OCI-LY1 (cell line): ENCODE data around the gene SLC2A1.

Source experiments
- H2AFZ ChIP-seq: fragments of 200-600 bp; sonication (generic), shearing (Covaris generic); 2 replicates; pipeline ENCODE4 v1.6.0; 2014; ENCODE audit warnings: antibody characterized with exemption, mild to moderate bottlenecking, low read length
- H3F3A ChIP-seq: fragments of 200-600 bp; sonication (generic), shearing (Covaris generic); 2 replicates; pipeline ENCODE4 v1.6.0; 2014; ENCODE audit warnings: mild to moderate bottlenecking, antibody characterized with exemption, low read length, moderate library complexity; ENCODE audit not compliant: insufficient read depth
- H3K27ac ChIP-seq: fragments of 200-600 bp; sonication (generic); 2 replicates; pipeline ENCODE4 v1.5.1; 2014; ENCODE audit warnings: low read length, mixed run types, mild to moderate bottlenecking, low read depth; ENCODE audit not compliant: poor library complexity, severe bottlenecking
- H3K27me3 ChIP-seq: fragments of 200-600 bp; sonication (generic); 2 replicates; pipeline ENCODE4 v1.6.0; 2014; ENCODE audit warnings: antibody characterized with exemption, mild to moderate bottlenecking, low read length, moderate library complexity; ENCODE audit not compliant: insufficient read depth
- H3K36me3 ChIP-seq: fragments of 200-600 bp; sonication (generic); 2 replicates; pipeline ENCODE4 v1.6.1; 2014; ENCODE audit warnings: mild to moderate bottlenecking, antibody characterized with exemption, low read length, moderate library complexity, mixed read lengths; ENCODE audit not compliant: insufficient read depth
- H3K4me1 ChIP-seq: fragments of 200-600 bp; sonication (generic); 2 replicates; pipeline ENCODE4 v1.5.1; 2014; ENCODE audit warnings: mild to moderate bottlenecking, low read length, moderate library complexity; ENCODE audit not compliant: insufficient read depth, severe bottlenecking
- H3K4me2 ChIP-seq: fragments of 200-600 bp; sonication (generic), shearing (Covaris generic); 2 replicates; pipeline ENCODE4 v1.6.1; 2014; ENCODE audit warnings: low read length
- H3K4me3 ChIP-seq: fragments of 200-600 bp; sonication (generic); 2 replicates; pipeline ENCODE4 v1.5.1; 2014; ENCODE audit warnings: low read length, low read depth, mild to moderate bottlenecking, mixed read lengths; ENCODE audit not compliant: poor library complexity, severe bottlenecking
- H3K79me2 ChIP-seq: fragments of 200-600 bp; shearing (Covaris generic); 2 replicates; pipeline ENCODE4 v1.6.1; 2016; ENCODE audit warnings: mixed run types, low read length, mixed read lengths; ENCODE audit not compliant: insufficient read depth
- H3K9ac ChIP-seq: fragments of 200-600 bp; sonication (generic), shearing (Covaris generic); 2 replicates; pipeline ENCODE4 v1.6.1; 2014; ENCODE audit warnings: mild to moderate bottlenecking, low read length, mixed read lengths
- H3K9me2 ChIP-seq: fragments of 200-600 bp; sonication (generic), shearing (Covaris generic); 2 replicates; pipeline ENCODE4 v1.6.1; 2014; ENCODE audit warnings: low read depth, mild to moderate bottlenecking, low read length, mixed read lengths
- H3K9me3 ChIP-seq: fragments of 200-600 bp; shearing (Covaris generic); 2 replicates; pipeline ENCODE4 v1.6.1; 2014; ENCODE audit warnings: low read length, mixed read lengths
- H4K20me1 ChIP-seq: fragments of 200-600 bp; sonication (generic), shearing (Covaris generic); 2 replicates; pipeline ENCODE4 v1.6.0; 2016; ENCODE audit warnings: mild to moderate bottlenecking, low read length; ENCODE audit not compliant: insufficient read depth
- EZH2 ChIP-seq: fragments of 200-600 bp; sonication (generic), shearing (Covaris generic); IDR thresholded peaks from 2 replicates; pipeline ENCODE4 v1.8.0; 2017; ENCODE audit warnings: borderline replicate concordance, mixed run types, mild to moderate bottlenecking, antibody characterized with exemption, low read length, moderate library complexity, mixed read lengths
- TF ChIP-seq, protein P1 (sequence below): fragments of 200-600 bp; sonication (generic), shearing (Covaris generic); IDR thresholded peaks from 2 replicates; pipeline ENCODE4 v1.5.1; 2017; ENCODE audit warnings: mild to moderate bottlenecking, antibody characterized with exemption, low read length, moderate library complexity, mixed read lengths

Gene SLC2A1

GRCh38 chr1:42927920-42928505 is 30.7 kb downstream of the SLC2A1 start:
- Histone ChIP-seq H3K9ac (no peak overlapping the region), H3K9me2 (no peaks in the 10 kb centered on the region), H3K4me1 (peaks cover 44% of the 10 kb centered on the region), H3K4me3 (no peak overlapping the region), H3K27me3 (no peaks in the 10 kb centered on the region), H3F3A (peaks cover 14% of the 10 kb centered on the region), H2AFZ (no peak overlapping the region), H3K9me3 (no peaks in the 10 kb centered on the region), H3K36me3 (peaks cover 65% of the 10 kb centered on the region), H3K27ac (no peak overlapping the region), H3K79me2 (no peaks in the 10 kb centered on the region), H4K20me1 (no peaks in the 10 kb centered on the region), H3K4me2 (no peak overlapping the region)
- TF ChIP-seq, protein P1, sequence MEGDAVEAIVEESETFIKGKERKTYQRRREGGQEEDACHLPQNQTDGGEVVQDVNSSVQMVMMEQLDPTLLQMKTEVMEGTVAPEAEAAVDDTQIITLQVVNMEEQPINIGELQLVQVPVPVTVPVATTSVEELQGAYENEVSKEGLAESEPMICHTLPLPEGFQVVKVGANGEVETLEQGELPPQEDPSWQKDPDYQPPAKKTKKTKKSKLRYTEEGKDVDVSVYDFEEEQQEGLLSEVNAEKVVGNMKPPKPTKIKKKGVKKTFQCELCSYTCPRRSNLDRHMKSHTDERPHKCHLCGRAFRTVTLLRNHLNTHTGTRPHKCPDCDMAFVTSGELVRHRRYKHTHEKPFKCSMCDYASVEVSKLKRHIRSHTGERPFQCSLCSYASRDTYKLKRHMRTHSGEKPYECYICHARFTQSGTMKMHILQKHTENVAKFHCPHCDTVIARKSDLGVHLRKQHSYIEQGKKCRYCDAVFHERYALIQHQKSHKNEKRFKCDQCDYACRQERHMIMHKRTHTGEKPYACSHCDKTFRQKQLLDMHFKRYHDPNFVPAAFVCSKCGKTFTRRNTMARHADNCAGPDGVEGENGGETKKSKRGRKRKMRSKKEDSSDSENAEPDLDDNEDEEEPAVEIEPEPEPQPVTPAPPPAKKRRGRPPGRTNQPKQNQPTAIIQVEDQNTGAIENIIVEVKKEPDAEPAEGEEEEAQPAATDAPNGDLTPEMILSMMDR, result no peak
- TF ChIP-seq EZH2, result no peak

GRCh38 chr1:42927274-42927841 is 31.3 kb downstream of the SLC2A1 start:
- TF ChIP-seq EZH2, result no peak
- TF ChIP-seq, protein P1, result no peak
- no peak overlapping the region for H3K4me2 ChIP-seq
- no peak overlapping the region for H3K4me3 ChIP-seq
- H3F3A ChIP-seq, result peaks cover 14% of the 10 kb centered on the region
- H3K9me3 ChIP-seq, result no peaks in the 10 kb centered on the region
- H3K4me1 ChIP-seq, result peaks cover 38% of the 10 kb centered on the region
- peaks cover 65% of the 10 kb centered on the region for H3K36me3 ChIP-seq
- H3K27ac ChIP-seq, result no peak overlapping the region
- H3K9me2 ChIP-seq, result no peaks in the 10 kb centered on the region
- H3K79me2 ChIP-seq, result no peaks in the 10 kb centered on the region
- no peak overlapping the region for H2AFZ ChIP-seq
- no peaks in the 10 kb centered on the region for H4K20me1 ChIP-seq
- H3K27me3 ChIP-seq, result no peaks in the 10 kb centered on the region
- no peak overlapping the region for H3K9ac ChIP-seq

DNA sequence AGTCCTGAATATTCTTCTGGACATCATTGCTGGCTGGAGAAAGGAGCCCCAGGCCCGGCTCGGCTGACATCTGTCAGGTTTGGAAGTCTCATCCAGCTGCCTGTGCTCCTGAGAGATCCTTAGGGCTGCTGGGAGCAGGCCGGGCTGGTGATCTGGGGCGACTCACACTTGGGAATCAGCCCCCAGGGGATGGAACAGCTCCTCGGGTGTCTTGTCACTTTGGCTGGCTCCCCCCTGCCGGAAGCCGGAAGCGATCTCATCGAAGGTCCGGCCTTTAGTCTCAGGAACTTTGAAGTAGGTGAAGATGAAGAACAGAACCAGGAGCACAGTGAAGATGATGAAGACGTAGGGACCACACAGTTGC is 31.8 kb downstream of the SLC2A1 start:
- Histone ChIP-seq H3K79me2 (no peaks in the 10 kb centered on the region), H3K4me1 (peaks cover 34% of the 10 kb centered on the region), H3K9me2 (no peaks in the 10 kb centered on the region), H3F3A (peaks cover 14% of the 10 kb centered on the region), H3K27me3 (no peaks in the 10 kb centered on the region), H3K4me3 (no peak overlapping the region), H4K20me1 (no peaks in the 10 kb centered on the region), H3K4me2 (no peak overlapping the region), H3K9me3 (no peaks in the 10 kb centered on the region), H3K9ac (no peak overlapping the region), H3K36me3 (peaks cover 65% of the 10 kb centered on the region), H2AFZ (no peak overlapping the region), H3K27ac (no peak overlapping the region)
- no peak for TF ChIP-seq EZH2
- TF ChIP-seq, protein P1, result no peak
